ENCODE results near the gene DTWD2. TPM values are rescaled to one million over a fixed set of nuclear protein-coding genes. Genes with fewer than 3 reads are reported as not detected.
"Not testable (repeated sequence)": the region's sequence is repeated elsewhere in the genome, so short reads cannot be mapped to it uniquely, and the experiment has no call there.

The DTWD2 gene
- total RNA-seq, 2 donors from 2014 or later, result 11.9 to 12.4 TPM

DNA sequence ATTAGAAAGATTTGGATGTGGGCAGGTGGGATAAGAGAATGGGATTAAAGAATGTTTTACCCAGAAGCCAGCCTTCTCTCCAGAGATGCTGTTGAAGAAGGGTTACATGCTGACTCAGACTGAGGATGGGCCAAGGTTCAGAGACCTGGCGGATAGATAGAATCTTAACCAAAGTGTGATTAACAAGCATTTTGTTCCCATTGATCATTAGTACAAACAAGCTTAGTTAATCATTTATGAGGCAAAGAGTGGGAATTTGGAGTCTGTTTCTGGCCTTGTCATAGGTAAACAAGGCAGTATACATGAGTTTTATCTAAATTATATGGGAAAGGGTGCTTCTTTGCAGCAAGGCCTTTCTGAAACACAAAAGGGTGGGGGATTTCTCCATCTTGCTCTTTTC is 20.8 kb upstream of the DTWD2 start:
- ATAC-seq, result no peak
- intact Hi-C loops (cut with DNase I, micrococcal nuclease), result no loop called here
- no peak for DNase-seq

DNA sequence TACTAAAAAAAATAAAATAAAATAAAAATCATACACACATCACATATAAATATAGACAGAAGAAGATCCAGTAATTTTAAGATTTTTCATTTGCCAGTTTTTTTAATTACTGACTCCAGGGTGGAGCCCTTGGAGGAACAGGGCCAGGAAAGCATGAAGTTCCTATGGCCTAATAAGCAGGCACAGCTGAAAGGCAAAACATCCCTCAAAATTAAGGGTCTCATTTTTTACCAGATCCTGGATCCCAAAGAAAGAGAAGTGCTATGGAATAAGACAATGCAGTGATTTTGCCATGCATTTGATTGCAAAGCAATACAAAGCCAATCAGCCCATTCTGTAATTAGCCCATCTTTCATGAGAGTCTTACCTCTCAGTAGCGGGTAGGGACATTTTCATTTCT is 11.3 kb upstream of the DTWD2 start:
- no peak for ATAC-seq
- DNase-seq, result no peak
- intact Hi-C loops (cut with DNase I, micrococcal nuclease), result no loop called here

DNA sequence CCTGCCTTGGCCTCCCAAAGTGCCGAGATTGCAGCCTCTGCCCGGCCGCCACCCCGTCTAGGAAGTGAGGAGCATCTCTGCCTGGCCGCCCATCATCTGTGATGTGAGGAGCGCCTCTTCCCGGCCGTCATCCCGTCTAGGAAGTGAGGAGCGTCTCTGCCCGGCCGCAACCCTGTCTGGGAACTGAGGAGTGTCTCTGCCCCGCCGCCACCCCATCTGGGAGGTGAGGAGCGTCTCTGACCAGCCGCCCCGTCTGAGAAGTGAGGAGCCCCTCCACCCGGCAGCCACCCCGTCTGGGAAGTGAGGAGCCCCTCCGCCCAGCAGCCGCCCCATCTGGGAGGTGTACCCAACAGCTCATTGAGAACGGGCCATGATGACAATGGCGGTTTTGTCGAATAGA is 10.5 kb upstream of the DTWD2 start:
- ATAC-seq; intact Hi-C loops (cut with DNase I, micrococcal nuclease); DNase-seq: not testable (repeated sequence)

DNA sequence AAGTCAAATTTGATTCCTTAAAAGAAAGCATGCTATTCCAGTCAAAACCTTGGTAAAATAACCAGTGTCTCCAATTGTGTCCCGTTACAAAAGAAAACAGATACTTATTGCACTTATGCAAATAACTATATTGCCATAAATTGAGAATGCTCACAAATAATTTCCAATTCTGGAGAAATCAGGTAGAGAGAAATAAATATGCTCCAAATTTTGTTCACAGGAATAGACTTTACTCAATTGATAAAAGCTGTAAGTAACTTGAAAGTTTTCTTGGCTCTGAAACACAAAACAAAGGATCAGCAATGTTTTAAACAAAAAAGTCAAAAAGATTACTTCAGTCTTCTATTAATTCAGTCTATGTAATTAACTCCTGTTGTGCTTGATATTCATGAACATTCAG is 7.8 kb upstream of the DTWD2 start:
- intact Hi-C loops (cut with DNase I, micrococcal nuclease), result no loop called here

DNA sequence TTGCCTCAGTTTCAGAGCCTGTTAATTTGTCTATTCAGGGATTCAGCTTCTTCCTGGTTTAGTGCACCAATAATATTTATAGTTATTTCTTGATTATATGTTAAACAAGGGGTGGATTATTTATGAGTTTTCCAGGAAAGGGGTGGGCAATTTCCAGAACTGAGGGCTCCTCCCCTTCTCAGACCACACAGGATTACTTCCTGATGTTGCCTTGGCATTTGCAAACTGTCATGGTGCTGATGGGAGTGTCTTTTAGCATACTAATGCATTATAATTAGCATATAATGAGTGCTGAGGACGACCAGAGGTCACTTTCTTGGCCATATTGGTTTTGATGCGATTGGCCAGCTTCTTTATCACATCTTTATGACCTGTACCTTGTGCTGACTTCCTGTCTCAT is 6.2 kb upstream of the DTWD2 start:
- intact Hi-C loops (cut with DNase I, micrococcal nuclease), result no loop called here
- no peak for ATAC-seq
- no peak for DNase-seq

More for the DNA sequence above, 7.8 kb upstream of the DTWD2 start:
- no peak for DNase-seq
- no peak for ATAC-seq

DNA sequence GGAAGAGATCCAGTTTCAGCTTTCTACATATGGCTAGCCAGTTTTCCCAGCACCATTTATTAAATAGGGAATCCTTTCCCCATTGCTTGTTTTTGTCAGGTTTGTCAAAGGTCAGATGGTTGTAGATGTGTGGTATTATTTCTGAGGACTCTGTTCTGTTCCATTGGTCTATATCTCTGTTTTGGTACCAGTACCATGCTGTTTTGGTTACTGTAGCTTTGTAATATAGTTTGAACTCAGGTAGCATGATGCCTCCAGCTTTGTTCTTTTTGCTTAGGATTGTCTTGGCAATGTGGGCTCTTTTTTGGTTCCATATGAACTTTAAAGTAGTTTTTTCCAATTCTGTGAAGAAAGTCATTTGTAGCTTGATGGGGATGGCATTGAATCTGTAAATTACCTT is 4.8 kb upstream of the DTWD2 start:
- intact Hi-C loops (cut with DNase I, micrococcal nuclease); DNase-seq; ATAC-seq: not testable (repeated sequence)

DNA sequence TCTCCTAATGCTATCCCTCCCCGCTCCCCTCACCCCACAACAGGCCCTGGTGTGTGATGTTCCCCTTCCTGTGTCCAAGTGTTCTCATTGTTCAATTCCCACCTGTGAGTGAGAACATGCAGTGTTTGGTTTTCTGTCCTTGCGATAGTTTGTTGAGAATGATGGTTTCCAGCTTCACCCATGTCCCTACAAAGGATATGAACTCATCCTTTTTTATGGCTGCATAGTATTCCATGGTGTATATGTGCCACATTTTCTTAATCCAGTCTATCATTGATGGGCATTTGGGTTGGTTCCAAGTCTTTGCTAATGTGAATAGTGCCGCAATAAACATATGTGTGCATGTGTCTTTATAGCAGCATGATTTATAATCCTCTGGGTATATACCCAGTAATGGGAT is 3.7 kb upstream of the DTWD2 start:
- intact Hi-C loops (cut with DNase I, micrococcal nuclease); ATAC-seq; DNase-seq: not testable (repeated sequence)

DNA sequence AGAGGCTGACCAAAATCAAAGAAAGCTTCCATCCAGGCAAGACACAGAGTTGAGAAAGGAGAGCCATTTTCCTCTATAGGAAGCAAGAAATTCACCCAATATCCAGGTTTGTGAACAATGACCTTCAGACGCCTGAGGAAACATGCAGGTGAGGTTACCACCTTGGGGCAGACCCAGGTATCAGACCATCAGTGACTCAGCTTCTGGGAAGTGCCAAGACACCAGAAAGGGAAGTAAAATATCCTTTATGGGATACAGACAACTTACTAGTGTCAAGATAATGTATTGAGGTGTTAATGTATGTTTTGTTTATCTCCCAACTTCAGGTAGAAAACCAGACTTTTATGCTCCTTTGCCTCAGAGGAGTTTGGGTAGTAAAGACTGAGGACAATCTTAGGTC is 2.2 kb upstream of the DTWD2 start:
- ATAC-seq (no peak), DNase-seq (no peak)
- intact Hi-C loops (cut with DNase I, micrococcal nuclease), result no loop called here

DNA sequence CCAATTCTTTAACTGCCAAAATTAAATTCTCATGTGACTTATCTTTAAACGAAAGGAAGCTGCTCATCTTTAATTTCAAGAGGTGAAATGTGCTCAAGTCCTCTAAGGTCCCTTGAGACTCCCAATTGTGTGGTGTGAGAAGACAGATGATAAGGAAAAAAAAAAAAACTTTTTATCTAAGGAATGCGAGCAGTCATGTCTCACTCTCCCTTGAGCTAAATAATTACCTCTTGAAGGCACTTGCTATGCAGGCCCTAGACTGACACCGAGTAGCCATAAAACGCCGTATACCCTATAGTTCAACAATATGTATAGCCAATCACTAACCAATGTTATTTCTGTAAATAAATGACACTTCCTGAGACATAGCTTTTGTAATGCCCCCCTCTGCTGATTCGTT is 1.5 kb upstream of the DTWD2 start:
- DNase-seq, result no peak
- intact Hi-C loops (cut with DNase I, micrococcal nuclease), result loop anchor here in 1 of 2 donors (5.0 kb wide), 1 partner anchor 422 kb away; no protein-coding TSS in a partner anchor
- ATAC-seq, result no peak

DNA sequence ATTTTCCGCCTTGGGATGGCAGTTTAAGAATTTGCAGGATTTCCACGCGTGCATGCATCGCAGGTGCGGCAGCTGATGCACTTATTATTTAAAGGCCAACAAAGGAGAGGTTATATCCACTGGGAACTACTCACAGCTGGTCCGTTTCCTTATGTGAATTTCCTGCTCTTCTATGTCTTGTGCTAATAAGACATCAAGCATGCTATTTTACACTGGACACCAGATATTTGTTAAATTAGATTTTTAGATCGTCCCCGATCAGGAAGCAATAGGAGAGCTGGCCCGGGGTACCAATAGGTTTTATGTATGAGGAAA is 476 bp upstream of the DTWD2 start:
- ATAC-seq, result peak; percentile 27
- intact Hi-C loops (cut with DNase I, micrococcal nuclease), result loop anchor here in 1 of 2 donors (5.0 kb wide), 1 partner anchor 423 kb away; no protein-coding TSS in a partner anchor
- no peak for DNase-seq

DNA sequence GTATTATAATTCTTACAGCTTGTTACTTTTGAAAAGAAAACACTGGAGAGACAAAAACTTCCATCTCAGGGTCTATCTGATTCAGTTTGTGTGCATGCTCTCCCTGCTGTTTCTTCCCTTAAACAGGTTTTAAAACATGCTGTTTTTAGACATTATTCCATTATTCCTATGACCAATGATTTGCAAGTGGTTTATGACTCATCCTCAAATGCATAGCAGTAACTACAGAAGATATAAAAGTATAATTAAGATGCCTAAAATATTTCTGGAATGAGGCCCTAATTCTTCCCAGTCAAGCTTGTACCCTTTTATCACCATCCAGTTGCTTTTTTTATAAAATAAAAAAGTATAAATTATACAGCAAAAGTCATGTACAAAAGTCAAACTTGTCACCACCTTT is 3.7 kb downstream of the DTWD2 start:
- DNase-seq (no peak), ATAC-seq (no peak)
- intact Hi-C loops (cut with DNase I, micrococcal nuclease), result loop anchor here in 1 of 2 donors (5.0 kb wide), 1 partner anchor 428 kb away; no protein-coding TSS in a partner anchor

DNA sequence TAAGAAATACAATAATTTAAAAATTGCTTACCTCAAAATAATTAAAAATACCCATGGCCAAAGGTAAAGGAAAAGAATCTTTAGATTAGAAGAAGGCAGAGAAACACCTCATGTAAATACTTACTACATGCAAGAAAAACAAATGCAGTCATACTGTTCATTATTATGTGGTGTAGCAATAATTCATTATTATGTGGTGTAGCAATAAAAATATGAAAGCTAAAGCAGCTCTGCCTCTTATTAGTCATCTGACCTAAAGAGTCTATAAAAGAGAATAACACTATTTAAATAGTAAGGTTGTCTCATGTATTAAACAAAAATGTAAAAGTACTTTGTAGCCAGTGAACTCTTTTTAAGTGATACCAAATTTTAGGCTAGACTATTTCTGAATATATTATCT is 6.6 kb downstream of the DTWD2 start:
- no peak for ATAC-seq

DNA sequence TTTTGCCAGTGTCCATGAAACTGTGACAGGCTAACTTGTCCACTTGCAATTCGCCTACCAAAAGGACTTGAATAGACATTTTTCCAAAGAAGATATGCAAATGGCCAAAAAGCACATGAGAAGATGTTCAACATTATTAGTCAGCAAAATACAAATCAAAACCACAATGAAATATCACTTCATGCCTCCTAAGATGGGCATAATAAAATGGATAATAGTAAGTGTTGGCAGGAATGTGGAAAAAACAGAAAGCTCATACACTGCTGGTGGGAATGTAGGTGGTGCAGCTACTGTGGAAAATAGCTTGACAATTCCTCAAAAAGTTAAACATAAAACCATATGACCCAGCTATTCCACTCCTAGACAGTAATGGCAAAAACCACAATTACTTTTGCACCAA is 7.9 kb downstream of the DTWD2 start:
- DNase-seq (no peak), ATAC-seq (no peak)
- intact Hi-C loops (cut with DNase I, micrococcal nuclease), result no loop called here

More for the DNA sequence above, 6.6 kb downstream of the DTWD2 start:
- no peak for DNase-seq
- intact Hi-C loops (cut with DNase I, micrococcal nuclease), result no loop called here

DNA sequence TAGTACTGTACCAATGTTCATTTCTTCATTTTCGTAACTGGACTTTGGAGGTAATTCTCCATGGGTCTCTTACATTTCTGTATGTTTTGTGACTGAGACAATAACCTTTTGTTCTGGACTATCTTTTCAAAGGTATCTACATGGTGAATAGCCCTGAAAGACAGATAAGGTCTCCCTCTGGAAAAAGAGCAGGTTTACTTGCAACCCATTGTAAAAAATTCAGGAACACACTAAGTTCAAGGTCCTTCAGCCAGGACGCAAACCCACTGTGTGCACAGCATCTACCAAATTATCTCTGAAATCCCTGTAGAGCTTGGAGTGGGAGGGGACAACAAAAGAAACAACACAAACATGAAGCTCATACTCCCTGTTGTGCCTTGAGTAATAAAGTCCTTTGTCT is 8.3 kb downstream of the DTWD2 start:
- ATAC-seq (no peak), DNase-seq (no peak)
- intact Hi-C loops (cut with DNase I, micrococcal nuclease), result no loop called here

DNA sequence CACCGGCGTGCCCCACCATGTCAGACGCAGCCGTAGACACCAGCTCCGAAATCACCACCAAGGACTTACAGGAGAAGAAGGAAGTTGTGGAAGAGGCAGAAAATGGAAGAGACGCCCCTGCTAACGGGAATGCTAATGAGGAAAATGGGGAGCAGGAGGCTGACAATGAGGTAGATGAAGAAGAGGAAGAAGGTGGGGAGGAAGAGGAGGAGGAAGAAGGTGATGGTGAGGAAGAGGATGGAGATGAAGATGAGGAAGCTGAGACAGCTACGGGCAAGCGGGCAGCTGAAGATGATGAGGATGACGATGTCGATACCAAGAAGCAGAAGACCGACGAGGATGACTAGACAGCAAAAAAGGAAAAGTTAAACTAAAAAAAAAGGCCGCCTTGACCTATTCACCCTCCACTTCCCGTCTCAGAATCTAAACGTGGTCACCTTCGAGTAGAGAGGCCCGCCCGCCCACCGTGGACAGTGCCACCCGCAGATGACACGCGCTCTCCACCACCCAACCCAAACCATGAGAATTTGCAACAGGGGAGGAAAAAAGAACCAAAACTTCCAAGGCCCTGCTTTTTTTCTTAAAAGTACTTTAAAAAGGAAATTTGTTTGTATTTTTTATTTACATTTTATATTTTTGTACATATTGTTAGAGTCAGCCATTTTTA is 14.4 kb downstream of the DTWD2 start:
- intact Hi-C loops (cut with DNase I, micrococcal nuclease); ATAC-seq; DNase-seq: not testable (repeated sequence)

DNA sequence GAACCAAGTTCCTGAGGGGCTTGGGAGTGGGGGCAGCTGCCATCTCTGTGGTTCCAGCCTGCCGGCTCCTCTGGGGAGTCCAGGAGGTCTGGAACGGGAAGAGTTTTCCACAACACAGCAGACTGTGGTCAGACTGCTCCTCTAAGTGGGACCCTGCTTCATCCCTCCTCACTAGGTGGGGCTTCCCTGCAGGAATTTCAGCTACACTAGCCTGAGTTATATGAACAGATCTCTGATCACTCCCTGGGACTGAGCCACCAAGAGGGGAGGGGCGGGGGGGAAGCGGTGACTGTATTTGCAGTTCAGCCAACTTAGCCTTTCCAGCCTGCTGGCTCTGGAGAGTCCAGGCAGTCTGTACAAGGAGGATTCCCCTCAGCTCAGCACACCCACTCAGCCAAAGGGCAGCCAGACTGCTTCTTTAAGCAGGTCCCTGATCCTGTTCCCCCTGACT is 19.4 kb downstream of the DTWD2 start:
- no peak for DNase-seq
- intact Hi-C loops (cut with DNase I, micrococcal nuclease), result no loop called here
- ATAC-seq, result no peak

DNA sequence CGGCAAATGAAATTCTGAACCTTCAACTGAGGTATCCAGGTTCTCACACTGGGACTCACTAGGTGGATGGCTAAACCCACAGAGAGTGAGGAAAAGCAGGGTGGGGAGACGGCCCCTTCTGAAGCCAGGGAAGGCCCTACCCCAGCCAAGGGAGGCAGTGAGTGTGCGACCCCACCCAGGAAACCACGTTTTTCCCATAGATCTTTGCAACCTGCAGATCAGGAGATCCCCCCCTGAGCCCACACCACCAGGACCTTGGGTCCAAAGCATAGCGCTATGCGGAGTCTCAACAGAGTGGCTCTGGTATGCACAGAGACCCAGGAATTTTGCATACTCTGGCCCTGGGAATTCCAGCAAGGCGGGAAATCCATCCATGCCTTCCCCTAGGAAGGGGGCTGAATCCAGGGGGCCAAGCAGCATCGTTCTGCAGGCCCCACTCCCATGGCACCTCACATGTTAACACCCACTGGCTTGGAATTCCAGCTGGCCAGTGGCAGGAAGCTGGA is 19.9 kb downstream of the DTWD2 start:
- DNase-seq (no peak), ATAC-seq (no peak)
- intact Hi-C loops (cut with DNase I, micrococcal nuclease), result no loop called here

DNA sequence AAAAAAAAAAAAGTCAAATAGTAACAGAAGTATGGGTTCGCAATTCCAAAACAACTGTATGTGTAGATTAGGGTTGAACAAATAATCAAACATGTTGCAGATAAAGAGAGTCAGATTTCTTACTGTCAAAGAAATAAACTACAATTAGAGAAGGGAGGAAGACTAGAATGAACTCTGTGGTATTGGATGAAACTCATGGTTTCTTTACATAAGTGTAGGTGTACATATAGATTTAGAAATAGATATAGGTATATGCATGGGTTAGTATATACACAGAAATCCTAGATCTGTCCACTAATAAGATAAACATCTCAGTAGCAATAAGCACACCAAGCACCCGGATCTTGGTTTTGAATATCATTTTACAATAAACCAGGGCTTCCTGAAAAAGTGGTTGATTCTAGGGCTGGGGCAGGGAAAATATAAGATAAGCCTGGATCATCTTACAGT is 21.3 kb downstream of the DTWD2 start:
- intact Hi-C loops (cut with DNase I, micrococcal nuclease), result no loop called here
- DNase-seq, result no peak
- no peak for ATAC-seq

DNA sequence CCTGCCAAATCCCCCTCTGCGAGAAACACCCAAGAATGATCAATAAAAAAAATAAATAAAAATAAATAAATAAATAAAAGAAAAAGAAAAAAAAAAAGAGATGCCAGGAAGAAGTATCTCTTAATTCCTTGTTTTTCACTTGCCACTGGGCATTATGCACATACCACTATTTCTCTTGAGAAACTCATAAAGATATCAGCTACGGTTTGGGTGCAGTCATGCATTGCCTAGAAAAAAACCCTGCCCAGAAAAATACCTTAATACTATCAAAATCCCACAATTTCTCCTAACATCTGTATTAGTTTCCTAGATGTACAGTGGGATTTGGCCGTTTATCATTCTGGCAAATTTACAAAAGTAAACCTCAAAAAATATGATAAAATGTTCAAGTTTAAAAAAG is 22.5 kb downstream of the DTWD2 start:
- DNase-seq, result no peak
- intact Hi-C loops (cut with DNase I, micrococcal nuclease), result no loop called here
- ATAC-seq, result no peak

DNA sequence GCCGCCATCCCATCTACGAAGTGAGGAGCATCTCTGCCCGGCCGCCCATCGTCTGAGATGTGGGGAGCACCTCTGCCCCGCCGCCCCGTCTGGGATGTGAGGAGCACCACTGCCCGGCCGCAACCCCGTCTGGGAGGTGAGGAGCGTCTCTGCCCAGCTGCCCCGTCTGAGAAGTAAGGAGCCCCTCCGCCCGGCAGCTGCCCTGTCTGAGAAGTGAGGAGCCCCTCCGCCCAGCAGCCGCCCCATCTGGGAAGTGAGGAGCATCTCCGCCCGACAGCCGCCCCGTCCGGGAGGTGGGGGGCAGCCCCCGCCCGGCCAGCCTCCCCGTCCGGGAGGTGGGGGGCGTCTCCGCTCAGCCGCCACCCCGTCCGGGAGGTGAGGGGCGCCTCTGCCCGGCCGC is 23.4 kb downstream of the DTWD2 start:
- ATAC-seq; intact Hi-C loops (cut with DNase I, micrococcal nuclease); DNase-seq: not testable (repeated sequence)

DNA sequence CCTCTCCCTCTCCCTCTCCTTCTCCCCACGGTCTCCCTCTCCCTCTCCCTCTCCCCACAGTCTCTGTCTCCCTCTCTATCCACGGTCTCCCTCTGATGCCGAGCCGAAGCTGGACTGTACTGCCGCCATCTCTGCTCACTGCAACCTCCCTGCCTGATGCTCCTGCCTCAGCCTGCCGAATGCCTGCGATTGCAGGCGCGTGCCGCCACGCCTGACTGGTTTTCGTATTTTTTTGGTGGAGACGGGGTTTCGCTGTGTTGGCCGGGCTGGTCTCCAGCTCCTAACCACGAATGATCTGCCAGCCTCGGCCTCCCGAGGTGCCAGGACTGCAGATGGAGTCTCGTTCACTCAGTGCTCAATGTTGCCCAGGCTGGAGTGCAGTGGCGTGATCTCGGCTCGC is 24.0 kb downstream of the DTWD2 start:
- ATAC-seq; DNase-seq; intact Hi-C loops (cut with DNase I, micrococcal nuclease): not testable (repeated sequence)
